HepG2 (cell line): ENCODE measurements around the gene SGPL1. TPM values are rescaled to one million over a fixed set of nuclear protein-coding genes. Genes with fewer than 3 reads are reported as not detected.

Experiments
- ARNTL ChIP-seq: sonication (generic); formaldehyde crosslinking; IDR thresholded peaks from 2 replicates; pipeline ENCODE4 v1.4.0; 2020; ENCODE audit warnings: mild to moderate bottlenecking, missing genetic modification reagents
- ASH2L ChIP-seq: fragments of 300-600, 200-600 bp; sonication (generic); IDR thresholded peaks from 2 replicates; pipeline ENCODE4 v1.7.0; 2017; ENCODE audit warnings: low read depth, mild to moderate bottlenecking, moderate library complexity, mixed read lengths, low read length; ENCODE audit not compliant: insufficient read length
- BCL6 ChIP-seq: IDR thresholded peaks from 2 replicates; pipeline ENCODE4 v1.6.1; 2016; ENCODE audit warnings: missing genetic modification reagents, missing compliant biosample characterization
- E2F1 ChIP-seq: sonication (generic); formaldehyde crosslinking; IDR thresholded peaks from 2 replicates; pipeline ENCODE4 v1.5.0; 2020; ENCODE audit warnings: missing genetic modification reagents
- FOXP1 ChIP-seq, 2 experiments: fragments of 450-650 bp in 1 of 2; IDR thresholded peaks; 2 replicates each; pipeline ENCODE4 v1.6.1; 2017 to 2018; ENCODE audit warnings: antibody characterized with exemption in 1 of 2
- KLF13 ChIP-seq: sonication (generic); formaldehyde crosslinking; IDR thresholded peaks from 2 replicates; pipeline ENCODE4 v1.4.0; 2020; ENCODE audit warnings: mild to moderate bottlenecking, missing genetic modification reagents
- NONO ChIP-seq, 2 experiments: fragments of 450-650 bp in 1 of 2; sonication (generic) in 1 of 2; formaldehyde crosslinking in 1 of 2; IDR thresholded peaks in 1 of 2; conservative IDR thresholded peaks in 1 of 2; 2 replicates each; pipeline versions ENCODE4 v1.6.1 to v1.8.0; 2017 to 2022; ENCODE audit warnings: mild to moderate bottlenecking in 1 of 2, missing genetic modification reagents in 1 of 2, moderate library complexity in 1 of 2
- PRPF4 ChIP-seq: fragments of 200-400 bp; formaldehyde crosslinking; IDR thresholded peaks from 2 replicates; pipeline ENCODE4 v1.6.1; 2016; ENCODE audit warnings: low read length, low read depth; ENCODE audit not compliant: poor library complexity, severe bottlenecking
- REST ChIP-seq, 2 experiments: IDR thresholded peaks; 2 replicates each; pipeline ENCODE4 v1.6.1; 2011 to 2012; ENCODE audit warnings: low read length in 2 of 2, borderline replicate concordance in 1 of 2, low read depth in 1 of 2, mild to moderate bottlenecking in 1 of 2, moderate library complexity in 1 of 2
- SCMH1 ChIP-seq: sonication (generic); formaldehyde crosslinking; IDR thresholded peaks from 2 replicates; pipeline ENCODE4 v1.9.0; 2021; ENCODE audit warnings: missing genetic modification reagents, mild to moderate bottlenecking, borderline replicate concordance
- SNRNP70 ChIP-seq: fragments of 200-400 bp; formaldehyde crosslinking; IDR thresholded peaks from 2 replicates; pipeline ENCODE4 v1.6.1; 2017; ENCODE audit warnings: mild to moderate bottlenecking, low read depth, low read length, moderate library complexity
- SP5 ChIP-seq: IDR thresholded peaks from 2 replicates; pipeline ENCODE4 v1.6.1; 2016; ENCODE audit warnings: low read depth, borderline replicate concordance
- TAF15 ChIP-seq: fragments of 200-400 bp; formaldehyde crosslinking; IDR thresholded peaks from one replicate; pipeline ENCODE4 v1.6.1; 2018; ENCODE audit warnings: mild to moderate bottlenecking, low read depth, low read length; ENCODE audit not compliant: poor library complexity, severe bottlenecking
- TBL1XR1 ChIP-seq: fragments of 150-350 bp; IDR thresholded peaks from 2 replicates; pipeline ENCODE4 v1.6.1; 2014; ENCODE audit warnings: borderline replicate concordance, low read length; ENCODE audit not compliant: partially characterized antibody
- TBX2 ChIP-seq: sonication (generic); formaldehyde crosslinking; IDR thresholded peaks from 2 replicates; pipeline ENCODE4 v1.5.0; 2020; ENCODE audit warnings: missing genetic modification reagents, mild to moderate bottlenecking, borderline replicate concordance
- ZFYVE20 ChIP-seq: sonication (generic); formaldehyde crosslinking; IDR thresholded peaks from 2 replicates; pipeline ENCODE4 v1.8.0; 2023; ENCODE audit warnings: low read depth, mild to moderate bottlenecking, moderate library complexity, missing genetic modification reagents, borderline replicate concordance
- ZNF207 ChIP-seq: fragments of 450-650 bp; IDR thresholded peaks from 2 replicates; pipeline ENCODE4 v1.6.1; 2016; ENCODE audit warnings: antibody characterized with exemption, borderline replicate concordance
- ZNF567 ChIP-seq: sonication (generic); formaldehyde crosslinking; IDR thresholded peaks from 2 replicates; pipeline ENCODE4 v1.8.1; 2023; ENCODE audit warnings: mild to moderate bottlenecking, missing genetic modification reagents, borderline replicate concordance
- polyA plus RNA-seq, 8 experiments: library from polyadenylated mRNA; depleted of rRNA in 3 of 8; stranded (reverse) in 7 of 8; unstranded in 1 of 8; fragments of >200 nt; fragmentation: Illumina TruSeq in 4 of 8; extraction: Trizol in 4 of 8; gene quantifications; 2 replicates each; pipeline versions ENCODE4 v1.2.1 to v1.2.3, GENCODE V29; 2011 to 2016; ENCODE audit warnings: low read depth in 4 of 8, missing spikeins in 1 of 8, mixed read lengths in 1 of 8; ENCODE audit not compliant: insufficient read depth in 1 of 8
- total RNA-seq, 5 experiments: library from RNA; depleted of rRNA; stranded (reverse); fragments of >200 nt; fragmentation: Illumina TruSeq; extraction: Trizol; gene quantifications; 2 replicates each; pipeline ENCODE4 v1.2.3, GENCODE V29; 2016; ENCODE audit warnings: low read depth in 1 of 5
- TF ChIP-seq, protein P1 (sequence below): IDR thresholded peaks from 2 replicates; pipeline ENCODE4 v1.6.1; 2016; ENCODE audit warnings: low read depth
- TF ChIP-seq, protein P2 (sequence below): sonication (generic); formaldehyde crosslinking; IDR thresholded peaks from 2 replicates; pipeline ENCODE4 v1.4.0; 2020; ENCODE audit warnings: mild to moderate bottlenecking, missing genetic modification reagents

SGPL1 gene
- total and polyA plus RNA-seq, 2 of the 13 experiments (the other 11 are each of a cell fraction or from before 2014, with no cell fraction given), result 17.6 to 25.0 TPM

- TF ChIP-seq ZNF567 (CRISPR knock-in tag), result no peak
- TF ChIP-seq E2F1 (CRISPR knock-in tag), result no peak
- no peak for TF ChIP-seq SNRNP70
- no peak for TF ChIP-seq TBX2
- TF ChIP-seq, protein P1, sequence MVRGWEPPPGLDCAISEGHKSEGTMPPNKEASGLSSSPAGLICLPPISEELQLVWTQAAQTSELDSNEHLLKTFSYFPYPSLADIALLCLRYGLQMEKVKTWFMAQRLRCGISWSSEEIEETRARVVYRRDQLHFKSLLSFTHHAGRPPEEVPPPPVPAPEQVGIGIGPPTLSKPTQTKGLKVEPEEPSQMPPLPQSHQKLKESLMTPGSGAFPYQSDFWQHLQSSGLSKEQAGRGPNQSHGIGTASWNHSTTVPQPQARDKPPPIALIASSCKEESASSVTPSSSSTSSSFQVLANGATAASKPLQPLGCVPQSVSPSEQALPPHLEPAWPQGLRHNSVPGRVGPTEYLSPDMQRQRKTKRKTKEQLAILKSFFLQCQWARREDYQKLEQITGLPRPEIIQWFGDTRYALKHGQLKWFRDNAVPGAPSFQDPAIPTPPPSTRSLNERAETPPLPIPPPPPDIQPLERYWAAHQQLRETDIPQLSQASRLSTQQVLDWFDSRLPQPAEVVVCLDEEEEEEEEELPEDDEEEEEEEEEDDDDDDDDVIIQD (CRISPR knock-in tag), result no peak
- peak; percentile 69 for TF ChIP-seq ASH2L
- no peak for TF ChIP-seq ZFYVE20
- TF ChIP-seq PRPF4, result no peak
- TF ChIP-seq ARNTL (CRISPR knock-in tag), result no peak
- no peak for TF ChIP-seq BCL6 (CRISPR knock-in tag)
- no peak for TF ChIP-seq TBL1XR1
- no peak for TF ChIP-seq SP5 (CRISPR knock-in tag)
- no peak for TF ChIP-seq NONO (IDR thresholded peaks at IDR 0.05)
- no peak; the same call in 1 of the 2 replicates for TF ChIP-seq NONO (CRISPR knock-in tag; conservative IDR thresholded peaks at IDR 0.05)
- no peak for TF ChIP-seq REST (IDR thresholded peaks at IDR 0.05; ENCODE audit: borderline replicate concordance in 1 of 2, low read depth in 1 of 2, low read length in 2 of 2)
- TF ChIP-seq, protein P2, sequence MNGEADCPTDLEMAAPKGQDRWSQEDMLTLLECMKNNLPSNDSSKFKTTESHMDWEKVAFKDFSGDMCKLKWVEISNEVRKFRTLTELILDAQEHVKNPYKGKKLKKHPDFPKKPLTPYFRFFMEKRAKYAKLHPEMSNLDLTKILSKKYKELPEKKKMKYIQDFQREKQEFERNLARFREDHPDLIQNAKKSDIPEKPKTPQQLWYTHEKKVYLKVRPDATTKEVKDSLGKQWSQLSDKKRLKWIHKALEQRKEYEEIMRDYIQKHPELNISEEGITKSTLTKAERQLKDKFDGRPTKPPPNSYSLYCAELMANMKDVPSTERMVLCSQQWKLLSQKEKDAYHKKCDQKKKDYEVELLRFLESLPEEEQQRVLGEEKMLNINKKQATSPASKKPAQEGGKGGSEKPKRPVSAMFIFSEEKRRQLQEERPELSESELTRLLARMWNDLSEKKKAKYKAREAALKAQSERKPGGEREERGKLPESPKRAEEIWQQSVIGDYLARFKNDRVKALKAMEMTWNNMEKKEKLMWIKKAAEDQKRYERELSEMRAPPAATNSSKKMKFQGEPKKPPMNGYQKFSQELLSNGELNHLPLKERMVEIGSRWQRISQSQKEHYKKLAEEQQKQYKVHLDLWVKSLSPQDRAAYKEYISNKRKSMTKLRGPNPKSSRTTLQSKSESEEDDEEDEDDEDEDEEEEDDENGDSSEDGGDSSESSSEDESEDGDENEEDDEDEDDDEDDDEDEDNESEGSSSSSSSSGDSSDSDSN, result peak; percentile 76
- TF ChIP-seq FOXP1 (IDR thresholded peaks at IDR 0.05), result no peak
- no peak for TF ChIP-seq FOXP1 (CRISPR knock-in tag; IDR thresholded peaks at IDR 0.05)
- no peak for TF ChIP-seq ZNF207
- TF ChIP-seq TAF15, result no peak
- no peak for TF ChIP-seq SCMH1 (CRISPR knock-in tag)
- no peak for TF ChIP-seq KLF13
These were observed at the start of gene SGPL1 (continued) for GRCh38 chr10:70815504-70816219.
